ENCODE data around the gene INSIG1. TPM values are rescaled to one million over a fixed set of nuclear protein-coding genes. Genes with fewer than 3 reads are reported as not detected.

The INSIG1 gene
- total RNA-seq, 1 experiment from 2014 or later: 103 TPM

DNA sequence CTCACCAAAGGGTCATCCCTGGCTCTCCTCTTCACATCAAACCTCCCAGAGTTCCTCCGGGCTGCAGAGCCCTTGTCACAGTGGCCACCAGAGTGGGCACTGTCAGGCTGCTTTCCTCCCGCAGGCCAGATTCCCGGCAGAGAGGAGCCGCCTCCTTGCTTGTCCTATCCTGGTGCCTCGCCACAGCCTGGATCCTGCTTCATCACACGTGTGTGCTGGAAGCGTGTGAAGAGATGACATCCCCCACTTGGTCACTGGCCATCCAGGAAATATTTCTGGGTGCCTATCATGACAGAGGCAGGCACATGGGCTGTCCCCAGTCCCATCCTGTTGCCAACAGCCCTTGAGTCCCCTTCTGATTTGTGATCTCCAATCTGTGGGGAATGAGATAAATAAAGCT, 15.0 kb downstream of the INSIG1 start:
- no TSS peak for BruUV-seq (replicated peaks)
- intact Hi-C loops (cut with micrococcal nuclease; ENCODE audit: unreplicated experiment): no loop called here
- POLR2A ChIA-PET (ENCODE audit: unreplicated experiment): no interaction called here

DNA sequence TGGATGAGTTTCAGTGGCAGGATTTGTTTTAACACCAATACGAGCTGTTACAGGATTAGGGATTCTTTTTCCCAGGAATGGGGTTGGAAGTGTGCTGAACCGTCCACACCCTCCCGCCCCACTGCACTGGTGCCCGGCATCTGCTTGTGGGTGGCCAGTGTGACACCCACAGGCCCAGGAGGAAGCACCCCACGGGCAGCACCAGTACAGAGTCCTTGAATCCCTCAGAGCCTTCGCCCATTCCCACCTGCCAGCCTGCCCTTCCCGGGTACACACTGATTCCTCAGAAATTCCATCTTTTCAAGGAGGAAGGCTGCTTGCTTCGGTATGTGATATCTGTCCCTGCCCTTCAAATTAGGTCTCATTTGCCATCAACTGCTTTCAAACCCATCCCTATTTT, 15.4 kb downstream of the INSIG1 start:
- ChIA-PET CTCF (no interaction called here), POLR2A (ENCODE audit: unreplicated experiment) (interaction anchor here (0.6 kb wide), 1 partner anchor 107 kb away, joined by 3 read pairs; no protein-coding TSS in a partner anchor)
- peaks cover 23% of the 10 kb centered on the region for H3K36me3 ChIP-seq (ENCODE audit: low read depth)
- H2AFZ ChIP-seq: no peak overlapping the region
- peaks cover 36% of the 10 kb centered on the region for H3F3A ChIP-seq (ENCODE audit: insufficient read depth, low read depth)
- no peak overlapping the region for H3K4me3 ChIP-seq
- H3K4me1 ChIP-seq (replicated peaks; ENCODE audit: insufficient read depth): peaks cover 11% of the 10 kb centered on the region
- intact Hi-C loops (cut with micrococcal nuclease; ENCODE audit: unreplicated experiment): no loop called here
- H3K27me3 ChIP-seq (ENCODE audit: insufficient read depth, low read depth): peaks cover 20% of the 10 kb centered on the region
- no TSS peak for BruUV-seq (replicated peaks)
- DNase-seq: no peak
- no peaks in the 10 kb centered on the region for H3K9me2 ChIP-seq (ENCODE audit: insufficient read depth)
- H3K4me2 ChIP-seq: no peak overlapping the region
- no peaks in the 10 kb centered on the region for H4K20me1 ChIP-seq (ENCODE audit: insufficient read depth)
- no peaks in the 10 kb centered on the region for H3K9me3 ChIP-seq (ENCODE audit: insufficient read depth, low read depth)
- no peak overlapping the region for H3K27ac ChIP-seq
- H3K79me2 ChIP-seq (ENCODE audit: low read depth): no peaks in the 10 kb centered on the region
- TF ChIP-seq, protein P1, sequence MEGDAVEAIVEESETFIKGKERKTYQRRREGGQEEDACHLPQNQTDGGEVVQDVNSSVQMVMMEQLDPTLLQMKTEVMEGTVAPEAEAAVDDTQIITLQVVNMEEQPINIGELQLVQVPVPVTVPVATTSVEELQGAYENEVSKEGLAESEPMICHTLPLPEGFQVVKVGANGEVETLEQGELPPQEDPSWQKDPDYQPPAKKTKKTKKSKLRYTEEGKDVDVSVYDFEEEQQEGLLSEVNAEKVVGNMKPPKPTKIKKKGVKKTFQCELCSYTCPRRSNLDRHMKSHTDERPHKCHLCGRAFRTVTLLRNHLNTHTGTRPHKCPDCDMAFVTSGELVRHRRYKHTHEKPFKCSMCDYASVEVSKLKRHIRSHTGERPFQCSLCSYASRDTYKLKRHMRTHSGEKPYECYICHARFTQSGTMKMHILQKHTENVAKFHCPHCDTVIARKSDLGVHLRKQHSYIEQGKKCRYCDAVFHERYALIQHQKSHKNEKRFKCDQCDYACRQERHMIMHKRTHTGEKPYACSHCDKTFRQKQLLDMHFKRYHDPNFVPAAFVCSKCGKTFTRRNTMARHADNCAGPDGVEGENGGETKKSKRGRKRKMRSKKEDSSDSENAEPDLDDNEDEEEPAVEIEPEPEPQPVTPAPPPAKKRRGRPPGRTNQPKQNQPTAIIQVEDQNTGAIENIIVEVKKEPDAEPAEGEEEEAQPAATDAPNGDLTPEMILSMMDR (conservative IDR thresholded peaks at IDR 0.05): no peak
- no peak for TF ChIP-seq EZH2 (IDR thresholded peaks at IDR 0.05; ENCODE audit: low read depth)

More for the DNA sequence above, 15.0 kb downstream of the INSIG1 start:
- H3K36me3 ChIP-seq (ENCODE audit: low read depth): peaks cover 26% of the 10 kb centered on the region
- 0 out of 2 replicates have a peak, but pooled peaks cover under 1% of the 10 kb centered on the region for H3K79me2 ChIP-seq (ENCODE audit: low read depth)
- peaks cover 20% of the 10 kb centered on the region for H3K27me3 ChIP-seq (ENCODE audit: insufficient read depth, low read depth)
- H4K20me1 ChIP-seq (ENCODE audit: insufficient read depth): peaks cover 2% of the 10 kb centered on the region; the same call in 1 of the 2 replicates
- H3K4me1 ChIP-seq (replicated peaks; ENCODE audit: insufficient read depth): peaks cover 14% of the 10 kb centered on the region
- CTCF ChIA-PET: no interaction called here
- no peak overlapping the region for H3K4me2 ChIP-seq
- H3F3A ChIP-seq (ENCODE audit: insufficient read depth, low read depth): peaks cover 39% of the 10 kb centered on the region
- DNase-seq: no peak
- no peak overlapping the region for H3K4me3 ChIP-seq
- no peaks in the 10 kb centered on the region for H3K9me3 ChIP-seq (ENCODE audit: insufficient read depth, low read depth)
- H3K9me2 ChIP-seq (ENCODE audit: insufficient read depth): no peaks in the 10 kb centered on the region
- no peak overlapping the region for H3K27ac ChIP-seq
- H2AFZ ChIP-seq: no peak overlapping the region
- TF ChIP-seq, protein P1 (conservative IDR thresholded peaks at IDR 0.05): no peak
- TF ChIP-seq EZH2 (IDR thresholded peaks at IDR 0.05; ENCODE audit: low read depth): no peak

DNA sequence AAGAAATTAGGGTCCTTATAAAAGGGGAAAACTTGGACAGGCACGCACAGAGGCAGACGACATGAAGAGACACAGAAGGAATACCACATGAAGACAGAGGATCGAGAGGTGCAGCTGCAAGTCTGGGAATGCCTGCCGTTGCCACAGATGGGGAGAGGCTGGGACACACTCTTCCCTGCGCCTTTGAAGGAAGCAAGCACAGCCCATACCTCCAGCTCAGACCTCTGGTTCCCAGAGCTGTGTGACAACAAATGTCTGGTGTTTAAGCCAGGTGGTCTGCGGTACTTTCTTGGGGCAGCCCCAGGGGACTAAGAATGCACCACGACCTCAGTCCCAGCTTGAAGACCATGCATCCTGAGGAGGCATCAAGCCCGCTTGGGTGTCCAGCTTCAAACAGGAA, 18.3 kb downstream of the INSIG1 start:
- DNase-seq: no peak
- H3F3A ChIP-seq (ENCODE audit: insufficient read depth, low read depth): peaks cover 11% of the 10 kb centered on the region; the same call in 1 of the 2 replicates
- H3K4me3 ChIP-seq: no peak overlapping the region
- peaks cover 11% of the 10 kb centered on the region for H3K4me1 ChIP-seq (replicated peaks; ENCODE audit: insufficient read depth)
- no peaks in the 10 kb centered on the region for H3K36me3 ChIP-seq (ENCODE audit: low read depth)
- CTCF ChIA-PET: no interaction called here
- no peak overlapping the region for H3K27ac ChIP-seq
- H3K4me2 ChIP-seq: peak overlapping the region; percentile 53
- no TSS peak for BruUV-seq (replicated peaks)
- no peak overlapping the region for H2AFZ ChIP-seq
- TF ChIP-seq, protein P1 (conservative IDR thresholded peaks at IDR 0.05): no peak
- no peak for TF ChIP-seq EZH2 (IDR thresholded peaks at IDR 0.05; ENCODE audit: low read depth)
- no peaks in the 10 kb centered on the region for H4K20me1 ChIP-seq (ENCODE audit: insufficient read depth)
- H3K27me3 ChIP-seq (ENCODE audit: insufficient read depth, low read depth): peaks cover 48% of the 10 kb centered on the region
- intact Hi-C loops (cut with micrococcal nuclease; ENCODE audit: unreplicated experiment): no loop called here
- no peaks in the 10 kb centered on the region for H3K79me2 ChIP-seq (ENCODE audit: low read depth)
- H3K9me3 ChIP-seq (ENCODE audit: insufficient read depth, low read depth): no peaks in the 10 kb centered on the region
- POLR2A ChIA-PET (ENCODE audit: unreplicated experiment): no interaction called here
- H3K9me2 ChIP-seq (ENCODE audit: insufficient read depth): no peaks in the 10 kb centered on the region

All from PC-9 (cell line).